Mesendoderm (in vitro differentiated cells): ENCODE data around the gene PCSK7.

Experiments
- DNase-seq: peaks from one replicate; pipeline ENCODE4 v3.0.0; 2013
- H2AK5ac ChIP-seq: 2 replicates; pipeline ENCODE4 v1.6.1; 2013; ENCODE audit warnings: low read length, inconsistent platforms
- H2BK120ac ChIP-seq: 2 replicates; pipeline ENCODE4 v1.6.1; 2013; ENCODE audit warnings: low read depth, mild to moderate bottlenecking, low read length, moderate library complexity, mixed read lengths
- H2BK15ac ChIP-seq: replicated peaks from 2 replicates; pipeline ENCODE4 v1.6.1; 2013; ENCODE audit warnings: low read depth, mild to moderate bottlenecking, moderate library complexity
- H2BK5ac ChIP-seq: 2 replicates; pipeline ENCODE4 v1.6.1; 2013; ENCODE audit warnings: low read length, inconsistent platforms
- H3K18ac ChIP-seq: 2 replicates; pipeline ENCODE4 v1.6.1; 2013; ENCODE audit warnings: mild to moderate bottlenecking, low read length, mixed read lengths
- H3K23ac ChIP-seq: one replicate; pipeline ENCODE4 v1.6.1; 2013; ENCODE audit warnings: low read length
- H3K27ac ChIP-seq: 2 replicates; pipeline ENCODE4 v1.5.1; 2013; ENCODE audit warnings: low read depth, mild to moderate bottlenecking, inconsistent platforms, low read length, moderate library complexity
- H3K27me3 ChIP-seq: 2 replicates; pipeline ENCODE4 v1.6.1; 2013; ENCODE audit warnings: low read length, control low read depth, mild to moderate bottlenecking, inconsistent platforms; ENCODE audit not compliant: insufficient read depth, poor library complexity
- H3K36me3 ChIP-seq: 2 replicates; pipeline ENCODE4 v1.6.1; 2013; ENCODE audit warnings: low read length, inconsistent platforms; ENCODE audit not compliant: control insufficient read depth, insufficient read depth
- H3K4ac ChIP-seq: one replicate; pipeline ENCODE4 v1.6.1; 2013; ENCODE audit warnings: low read depth, mild to moderate bottlenecking, low read length, moderate library complexity
- H3K4me1 ChIP-seq: 2 replicates; pipeline ENCODE4 v1.6.1; 2013; ENCODE audit warnings: low read depth, low read length, inconsistent platforms; ENCODE audit not compliant: control insufficient read depth
- H3K4me2 ChIP-seq: 2 replicates; pipeline ENCODE4 v1.6.1; 2013; ENCODE audit warnings: low read length
- H3K4me3 ChIP-seq: 2 replicates; pipeline ENCODE4 v1.5.1; 2013; ENCODE audit warnings: mild to moderate bottlenecking, low read length
- H3K56ac ChIP-seq: one replicate; pipeline ENCODE4 v1.6.1; 2013; ENCODE audit warnings: low read length
- H3K79me1 ChIP-seq: 2 replicates; pipeline ENCODE4 v1.6.1; 2013; ENCODE audit warnings: low read length, inconsistent platforms
- H3K79me2 ChIP-seq: 2 replicates; pipeline ENCODE4 v1.6.1; 2013; ENCODE audit warnings: mild to moderate bottlenecking, low read length; ENCODE audit not compliant: control insufficient read depth, insufficient read depth
- H3K9ac ChIP-seq: 2 replicates; pipeline ENCODE4 v1.6.1; 2013; ENCODE audit warnings: low read length, inconsistent platforms
- H4K5ac ChIP-seq: one replicate; pipeline ENCODE4 v1.6.1; 2013; ENCODE audit warnings: low read length
- H4K8ac ChIP-seq: one replicate; pipeline ENCODE4 v1.6.1; 2013; ENCODE audit warnings: low read depth, mild to moderate bottlenecking, control low read depth, low read length, moderate library complexity
- WGBS: extraction: QIAGEN DNeasy Blood & Tissue Kit; methylation state at CpG from one replicate; pipeline ENCODE4 v1.1.7; 2013; ENCODE audit warnings: low lambda C conversion rate, missing lambda C conversion rate; ENCODE audit not compliant: insufficient coverage; ENCODE audit errors: extremely low coverage; 5-methylcytosine and 5-hydroxymethylcytosine counted together

The PCSK7 gene

DNA sequence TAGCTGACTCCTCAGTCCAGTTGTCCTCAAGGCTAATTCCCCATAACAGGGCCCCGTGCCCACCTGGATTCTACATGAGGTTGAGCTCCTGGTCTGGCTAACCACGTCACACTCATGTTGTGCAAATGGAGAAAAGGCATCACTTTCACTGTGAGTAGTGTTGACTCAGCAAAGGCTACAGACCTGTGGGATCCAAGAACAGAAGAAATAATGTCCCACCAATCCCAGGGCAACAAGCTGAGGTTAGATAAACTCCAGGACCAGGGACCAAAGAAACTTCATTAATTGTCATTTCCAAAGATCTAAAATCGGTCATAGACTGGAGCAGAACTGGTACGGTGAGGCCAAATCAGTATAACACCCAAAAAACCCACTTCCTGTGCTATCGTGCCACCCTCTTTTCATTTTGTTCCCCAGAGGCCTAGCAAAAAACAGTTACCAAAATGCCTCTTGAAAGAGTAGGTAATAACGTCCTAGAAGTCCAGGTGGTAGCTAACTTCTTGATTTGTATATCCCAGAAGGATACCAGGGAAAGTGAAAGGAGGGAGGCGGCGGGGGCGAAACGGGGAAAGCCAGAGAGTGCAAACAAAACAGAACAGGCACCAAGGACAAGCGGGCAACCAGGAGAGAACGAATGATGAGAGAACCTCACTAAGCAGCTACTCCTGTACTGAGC is 1.4 kb downstream of the PCSK7 start:
- H4K5ac ChIP-seq: no peak overlapping the region
- no peaks in the 10 kb centered on the region for H3K4me1 ChIP-seq
- no peak overlapping the region for H2BK15ac ChIP-seq
- H3K56ac ChIP-seq: no peak overlapping the region
- H3K27me3 ChIP-seq: no peaks in the 10 kb centered on the region
- no peak overlapping the region for H2BK120ac ChIP-seq
- no peak overlapping the region for H3K23ac ChIP-seq
- H3K4me2 ChIP-seq: no peak overlapping the region
- no peak overlapping the region for H3K27ac ChIP-seq
- no peak overlapping the region for H2BK5ac ChIP-seq
- peaks cover 4% of the 10 kb centered on the region for H3K36me3 ChIP-seq
- whole genome bisulfite sequencing: no CpG with 5 or more reads among the region's 12 CpGs
- H3K4ac ChIP-seq: no peak overlapping the region
- no peak overlapping the region for H2AK5ac ChIP-seq
- no peak for DNase-seq
- peaks cover 19% of the 10 kb centered on the region for H3K79me2 ChIP-seq
- no peak overlapping the region for H4K8ac ChIP-seq
- H3K79me1 ChIP-seq: peaks cover 17% of the 10 kb centered on the region
- H3K18ac ChIP-seq: no peak overlapping the region
- no peak overlapping the region for H3K4me3 ChIP-seq
- H3K9ac ChIP-seq: peak overlapping the region; percentile 11

DNA sequence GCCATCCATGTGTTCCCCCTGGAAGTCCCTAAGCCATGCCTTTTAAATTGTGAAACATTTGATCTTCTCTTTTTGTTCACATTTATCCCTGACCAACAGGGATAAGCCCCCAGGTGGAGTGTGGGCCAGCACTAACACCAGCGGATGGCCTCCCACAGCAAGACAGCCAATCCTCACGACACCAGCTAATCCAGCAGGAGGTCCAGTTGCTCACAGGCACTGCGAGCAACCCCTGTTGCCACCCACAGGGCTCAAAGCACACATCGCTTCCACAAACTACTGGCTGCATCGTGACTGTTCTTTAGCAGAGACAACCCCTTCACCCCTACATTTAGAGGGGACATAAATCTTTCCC is 2.0 kb downstream of the PCSK7 start:
- peaks cover 17% of the 10 kb centered on the region for H3K79me1 ChIP-seq
- WGBS: no CpG with 5 or more reads among the region's 5 CpGs
- H3K27me3 ChIP-seq: no peaks in the 10 kb centered on the region
- DNase-seq: no peak
- H3K27ac ChIP-seq: no peak overlapping the region
- H4K8ac ChIP-seq: no peak overlapping the region
- H2BK120ac ChIP-seq: no peak overlapping the region
- no peak overlapping the region for H3K4me3 ChIP-seq
- no peak overlapping the region for H3K4me2 ChIP-seq
- H3K18ac ChIP-seq: no peak overlapping the region
- H3K79me2 ChIP-seq: peaks cover 19% of the 10 kb centered on the region
- no peak overlapping the region for H3K9ac ChIP-seq
- no peak overlapping the region for H3K4ac ChIP-seq
- H4K5ac ChIP-seq: no peak overlapping the region
- no peak overlapping the region for H2AK5ac ChIP-seq
- peaks cover 6% of the 10 kb centered on the region for H3K36me3 ChIP-seq
- no peak overlapping the region for H3K56ac ChIP-seq
- no peak overlapping the region for H2BK15ac ChIP-seq
- no peaks in the 10 kb centered on the region for H3K4me1 ChIP-seq
- no peak overlapping the region for H2BK5ac ChIP-seq
- H3K23ac ChIP-seq: no peak overlapping the region

DNA sequence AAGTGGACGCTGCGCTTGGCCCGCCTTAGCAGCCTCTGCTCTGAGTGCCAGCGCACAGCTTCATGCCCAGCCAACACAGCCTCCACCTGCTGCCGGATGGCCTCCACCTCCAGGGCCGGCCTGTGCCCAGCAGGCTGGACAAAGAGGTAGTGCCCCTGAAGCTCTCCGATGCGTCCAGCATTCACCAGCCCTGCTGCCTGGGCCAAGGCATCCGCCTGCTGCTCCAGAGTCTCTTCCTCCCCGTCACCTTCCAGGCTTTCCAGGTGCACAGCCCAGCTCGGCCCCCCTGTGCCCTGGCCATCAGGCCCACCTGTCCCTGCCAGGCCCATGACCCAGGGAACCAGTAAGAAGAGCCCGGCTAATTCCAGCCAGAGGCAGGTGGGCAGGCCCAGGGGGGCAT is 2.5 kb downstream of the PCSK7 start:
- H3K4me1 ChIP-seq: no peaks in the 10 kb centered on the region
- no peaks in the 10 kb centered on the region for H3K27me3 ChIP-seq
- no peak overlapping the region for H3K4me3 ChIP-seq
- no peak overlapping the region for H3K18ac ChIP-seq
- H3K4me2 ChIP-seq: no peak overlapping the region
- H3K79me2 ChIP-seq: peaks cover 19% of the 10 kb centered on the region
- H2BK15ac ChIP-seq: no peak overlapping the region
- H3K4ac ChIP-seq: no peak overlapping the region
- WGBS: no CpG with 5 or more reads among the region's 12 CpGs
- no peak overlapping the region for H2AK5ac ChIP-seq
- no peak overlapping the region for H3K9ac ChIP-seq
- peaks cover 6% of the 10 kb centered on the region for H3K36me3 ChIP-seq
- H3K23ac ChIP-seq: no peak overlapping the region
- peaks cover 17% of the 10 kb centered on the region for H3K79me1 ChIP-seq
- no peak overlapping the region for H3K56ac ChIP-seq
- no peak overlapping the region for H3K27ac ChIP-seq
- no peak overlapping the region for H4K5ac ChIP-seq
- DNase-seq: no peak
- H2BK5ac ChIP-seq: no peak overlapping the region
- H4K8ac ChIP-seq: no peak overlapping the region
- no peak overlapping the region for H2BK120ac ChIP-seq

DNA sequence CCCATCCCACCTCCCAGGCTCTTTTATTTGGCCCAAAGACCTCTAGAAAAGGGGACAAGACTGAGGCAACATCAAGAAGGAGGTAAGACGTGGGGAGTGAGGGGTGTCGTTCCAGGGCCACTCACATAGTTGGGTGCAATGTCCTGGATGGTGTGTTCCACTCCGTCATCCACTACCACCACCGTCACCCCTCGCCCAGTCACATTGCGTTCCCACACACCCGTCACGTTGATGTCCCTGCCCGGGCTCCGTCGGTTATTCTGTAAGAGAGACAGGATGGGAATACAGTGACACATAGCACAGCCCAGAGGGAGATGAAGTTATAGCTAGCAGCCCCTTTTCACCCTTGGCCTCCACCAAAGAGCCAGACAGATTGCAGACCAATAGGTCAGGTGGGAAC is 3.8 kb downstream of the PCSK7 start:
- WGBS: no CpG with 5 or more reads among the region's 11 CpGs
- H3K4me1 ChIP-seq: no peaks in the 10 kb centered on the region
- no peaks in the 10 kb centered on the region for H3K27me3 ChIP-seq
- H3K4me3 ChIP-seq: no peak overlapping the region
- no peak overlapping the region for H3K4me2 ChIP-seq
- no peak overlapping the region for H3K9ac ChIP-seq
- H3K4ac ChIP-seq: no peak overlapping the region
- H2AK5ac ChIP-seq: no peak overlapping the region
- no peak overlapping the region for H2BK120ac ChIP-seq
- no peak overlapping the region for H3K23ac ChIP-seq
- H4K5ac ChIP-seq: no peak overlapping the region
- H3K79me1 ChIP-seq: peaks cover 15% of the 10 kb centered on the region
- no peak overlapping the region for H2BK15ac ChIP-seq
- no peak overlapping the region for H3K27ac ChIP-seq
- peaks cover 15% of the 10 kb centered on the region for H3K36me3 ChIP-seq
- H3K18ac ChIP-seq: no peak overlapping the region
- DNase-seq: no peak
- no peak overlapping the region for H4K8ac ChIP-seq
- H3K79me2 ChIP-seq: peaks cover 17% of the 10 kb centered on the region
- H2BK5ac ChIP-seq: no peak overlapping the region
- H3K56ac ChIP-seq: no peak overlapping the region

DNA sequence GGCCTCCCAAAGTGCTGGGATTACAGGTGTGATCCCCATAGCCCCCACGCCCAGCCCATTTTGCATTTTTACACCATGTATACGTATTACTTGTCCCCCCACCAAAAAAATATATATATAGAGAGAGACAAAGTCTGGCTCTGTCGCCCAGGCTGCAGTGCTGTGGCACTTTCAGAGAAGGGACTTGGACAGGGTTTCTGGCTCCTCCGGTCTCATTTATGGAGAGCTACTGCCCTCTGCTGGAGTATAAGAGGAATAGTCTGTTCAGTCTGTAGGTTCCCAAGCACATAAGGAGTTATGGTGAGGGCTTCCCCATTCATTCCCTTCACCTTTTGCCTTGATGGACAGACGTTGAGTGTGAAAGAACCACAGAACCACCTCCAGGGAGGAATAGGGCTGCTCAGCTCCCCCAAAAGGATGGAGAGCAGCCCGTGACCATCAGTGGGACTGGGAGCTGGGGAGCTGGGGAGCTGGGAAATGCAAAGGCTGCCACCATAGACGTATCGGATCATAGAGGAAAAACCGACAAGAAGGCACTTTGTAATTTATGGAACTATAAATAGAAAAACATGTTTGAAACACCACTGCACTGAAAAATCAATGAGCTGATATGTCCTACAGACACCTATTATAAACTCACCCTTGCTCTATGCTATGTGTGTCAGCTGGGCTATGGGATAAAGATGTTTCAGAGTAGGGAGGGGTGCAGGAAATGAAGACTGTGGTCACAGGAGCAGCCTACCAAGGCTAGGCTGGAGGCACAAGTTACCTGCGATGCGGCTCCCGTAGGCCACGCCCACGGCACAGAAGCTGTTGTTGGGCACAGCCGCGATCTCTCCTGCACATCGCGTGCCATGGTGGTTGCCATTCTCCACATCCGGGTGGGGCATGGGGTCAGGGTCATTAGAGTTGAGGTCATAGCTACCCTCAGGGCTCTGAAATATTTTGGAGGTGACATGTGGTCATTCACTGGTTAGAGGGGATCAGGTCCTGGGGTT is 5.2 kb downstream of the PCSK7 start:
- no CpG with 5 or more reads among the region's 19 CpGs for WGBS
- Histone ChIP-seq H4K8ac (no peak overlapping the region), H3K9ac (no peak overlapping the region), H3K56ac (no peak overlapping the region), H3K79me2 (peaks cover 14% of the 10 kb centered on the region), H3K4me3 (no peak overlapping the region), H3K27ac (no peak overlapping the region), H3K4me1 (no peaks in the 10 kb centered on the region), H3K36me3 (peaks cover 15% of the 10 kb centered on the region), H3K79me1 (peaks cover 14% of the 10 kb centered on the region), H3K23ac (no peak overlapping the region), H4K5ac (no peak overlapping the region), H3K4me2 (no peak overlapping the region), H2BK120ac (no peak overlapping the region), H3K18ac (no peak overlapping the region), H2AK5ac (no peak overlapping the region), H3K4ac (no peak overlapping the region), H2BK15ac (no peak overlapping the region), H3K27me3 (no peaks in the 10 kb centered on the region), H2BK5ac (no peak overlapping the region)
- peak; percentile 85 for DNase-seq
